Activated T-helper 1 cell treated with anti-CD3 and anti-CD28 coated beads, Interleukin-12 subunit alpha, Interleukin-12 subunit beta, Interleukin-2, Interleukin-4 antibody, amounts not matched to agents 30 ng/mL and 10 ng/mL and 1 ng/mL, durations not matched to agents 14 hours and 24 hours and 36 hours (primary cell): ENCODE measurements around the gene CTNND2. TPM values are rescaled to one million over a fixed set of nuclear protein-coding genes. Genes with fewer than 3 reads are reported as not detected.

ENCODE experiments used
- DNase-seq: peaks from one replicate; pipeline ENCODE4 v3.0.0; 2021; ENCODE audit warnings: low spot score
- H3K27ac Mint-ChIP-seq: one replicate; pipeline ENCODE4 v1.8.0; 2021; ENCODE audit warnings: mild to moderate bottlenecking, mixed read lengths
- H3K27me3 Mint-ChIP-seq: one replicate; pipeline ENCODE4 v1.8.0; 2022; ENCODE audit warnings: mild to moderate bottlenecking, moderate library complexity, mixed read lengths; ENCODE audit not compliant: insufficient read depth
- H3K36me3 Mint-ChIP-seq: one replicate; pipeline ENCODE4 v1.8.0; 2021; ENCODE audit warnings: low read depth, mixed read lengths
- H3K4me1 Mint-ChIP-seq: one replicate; pipeline ENCODE4 v1.8.0; 2021; ENCODE audit warnings: low read depth, mixed read lengths
- H3K4me3 Mint-ChIP-seq: one replicate; pipeline ENCODE4 v1.8.0; 2021; ENCODE audit warnings: mild to moderate bottlenecking, moderate library complexity, mixed read lengths
- H3K9me3 Mint-ChIP-seq: one replicate; pipeline ENCODE4 v1.8.0; 2021; ENCODE audit warnings: mixed read lengths
- intact Hi-C: fragments of 100-400 bp; cut with micrococcal nuclease; formaldehyde crosslinking; loops from one replicate; pipeline ENCODE4 v1.15.1; 2024
- total RNA-seq: library from RNA; stranded (reverse); gene quantifications from 2 replicates; pipeline ENCODE4 v1.2.3, GENCODE V29; 2022

CTNND2 gene
- total RNA-seq, 1 donor from 2014 or later = not detected

GRCh38 chr5:11385251-11385900, 518.9 kb downstream of the CTNND2 start:
- intact Hi-C loops = no loop called here

GRCh38 chr5:11384441-11385250, 519.6 kb downstream of the CTNND2 start:
- no peaks in the 10 kb centered on the region for H3K36me3 Mint-ChIP-seq
- H3K4me3 Mint-ChIP-seq = no peak overlapping the region
- no peaks in the 10 kb centered on the region for H3K9me3 Mint-ChIP-seq
- no peak for DNase-seq
- intact Hi-C loops = no loop called here
- H3K27me3 Mint-ChIP-seq = peaks cover 33% of the 10 kb centered on the region
- H3K4me1 Mint-ChIP-seq = no peaks in the 10 kb centered on the region
- no peak overlapping the region for H3K27ac Mint-ChIP-seq

More at GRCh38 chr5:11385251-11385900, 518.9 kb downstream of the CTNND2 start:
- no peak for DNase-seq
- H3K9me3 Mint-ChIP-seq = no peaks in the 10 kb centered on the region
- peaks cover 33% of the 10 kb centered on the region for H3K27me3 Mint-ChIP-seq
- H3K4me3 Mint-ChIP-seq = no peak overlapping the region
- no peak overlapping the region for H3K27ac Mint-ChIP-seq
- no peaks in the 10 kb centered on the region for H3K4me1 Mint-ChIP-seq
- H3K36me3 Mint-ChIP-seq = no peaks in the 10 kb centered on the region

GRCh38 chr5:11383506-11384095, 520.6 kb downstream of the CTNND2 start:
- Mint-ChIP-seq H3K36me3 (no peaks in the 10 kb centered on the region), H3K9me3 (no peaks in the 10 kb centered on the region), H3K27me3 (peaks cover 33% of the 10 kb centered on the region), H3K4me1 (no peaks in the 10 kb centered on the region), H3K27ac (no peak overlapping the region), H3K4me3 (no peak overlapping the region)
- intact Hi-C loops = no loop called here
- no peak for DNase-seq

- intact Hi-C loops = no loop called here
- Mint-ChIP-seq H3K9me3 (no peaks in the 10 kb centered on the region), H3K4me3 (no peak overlapping the region), H3K27ac (no peak overlapping the region), H3K36me3 (no peaks in the 10 kb centered on the region), H3K27me3 (peaks cover 4% of the 10 kb centered on the region), H3K4me1 (no peaks in the 10 kb centered on the region)
- DNase-seq = no peak
Measured at GRCh38 chr5:11378461-11378860, 525.8 kb downstream of the CTNND2 start.

GRCh38 chr5:11377896-11378295, 526.4 kb downstream of the CTNND2 start:
- H3K9me3 Mint-ChIP-seq = no peaks in the 10 kb centered on the region
- H3K27ac Mint-ChIP-seq = no peak overlapping the region
- H3K36me3 Mint-ChIP-seq = no peaks in the 10 kb centered on the region
- no peak for DNase-seq
- intact Hi-C loops = no loop called here
- H3K4me3 Mint-ChIP-seq = no peak overlapping the region
- no peaks in the 10 kb centered on the region for H3K27me3 Mint-ChIP-seq
- H3K4me1 Mint-ChIP-seq = no peaks in the 10 kb centered on the region

- intact Hi-C loops = no loop called here
- H3K4me3 Mint-ChIP-seq = no peak overlapping the region
- no peaks in the 10 kb centered on the region for H3K36me3 Mint-ChIP-seq
- no peaks in the 10 kb centered on the region for H3K4me1 Mint-ChIP-seq
- H3K9me3 Mint-ChIP-seq = no peaks in the 10 kb centered on the region
- no peak overlapping the region for H3K27ac Mint-ChIP-seq
- H3K27me3 Mint-ChIP-seq = no peaks in the 10 kb centered on the region
- DNase-seq = no peak
Measured at GRCh38 chr5:11372191-11372590, 532.1 kb downstream of the CTNND2 start.

GRCh38 chr5:11371021-11371420, 533.2 kb downstream of the CTNND2 start:
- H3K4me3 Mint-ChIP-seq = no peak overlapping the region
- H3K4me1 Mint-ChIP-seq = no peaks in the 10 kb centered on the region
- no peaks in the 10 kb centered on the region for H3K9me3 Mint-ChIP-seq
- no peaks in the 10 kb centered on the region for H3K36me3 Mint-ChIP-seq
- no peak for DNase-seq
- H3K27me3 Mint-ChIP-seq = no peaks in the 10 kb centered on the region
- no peak overlapping the region for H3K27ac Mint-ChIP-seq
- intact Hi-C loops = no loop called here

- no peaks in the 10 kb centered on the region for H3K9me3 Mint-ChIP-seq
- H3K4me1 Mint-ChIP-seq = no peaks in the 10 kb centered on the region
- DNase-seq = no peak
- no peak overlapping the region for H3K27ac Mint-ChIP-seq
- H3K36me3 Mint-ChIP-seq = no peaks in the 10 kb centered on the region
- H3K27me3 Mint-ChIP-seq = no peaks in the 10 kb centered on the region
- intact Hi-C loops = no loop called here
- H3K4me3 Mint-ChIP-seq = no peak overlapping the region
Measured at GRCh38 chr5:11364531-11364930, 539.7 kb downstream of the CTNND2 start.

GRCh38 chr5:11363631-11364178, 540.5 kb downstream of the CTNND2 start:
- Mint-ChIP-seq H3K27me3 (no peaks in the 10 kb centered on the region), H3K4me1 (no peaks in the 10 kb centered on the region), H3K36me3 (no peaks in the 10 kb centered on the region), H3K9me3 (no peaks in the 10 kb centered on the region), H3K4me3 (no peak overlapping the region), H3K27ac (no peak overlapping the region)
- no peak for DNase-seq
- intact Hi-C loops = no loop called here

GRCh38 chr5:11361768-11362167, 542.5 kb downstream of the CTNND2 start:
- DNase-seq = no peak
- no peaks in the 10 kb centered on the region for H3K4me1 Mint-ChIP-seq
- no peak overlapping the region for H3K4me3 Mint-ChIP-seq
- H3K9me3 Mint-ChIP-seq = no peaks in the 10 kb centered on the region
- no peaks in the 10 kb centered on the region for H3K27me3 Mint-ChIP-seq
- H3K36me3 Mint-ChIP-seq = no peaks in the 10 kb centered on the region
- H3K27ac Mint-ChIP-seq = no peak overlapping the region
- intact Hi-C loops = no loop called here

GRCh38 chr5:11357928-11358327, 546.3 kb downstream of the CTNND2 start:
- no peak overlapping the region for H3K4me3 Mint-ChIP-seq
- no peak overlapping the region for H3K27ac Mint-ChIP-seq
- H3K27me3 Mint-ChIP-seq = no peaks in the 10 kb centered on the region
- H3K9me3 Mint-ChIP-seq = peaks cover 7% of the 10 kb centered on the region
- intact Hi-C loops = no loop called here
- H3K36me3 Mint-ChIP-seq = no peaks in the 10 kb centered on the region
- H3K4me1 Mint-ChIP-seq = no peaks in the 10 kb centered on the region
- DNase-seq = no peak

GRCh38 chr5:11355491-11355890, 548.8 kb downstream of the CTNND2 start:
- Mint-ChIP-seq H3K4me1 (no peaks in the 10 kb centered on the region), H3K9me3 (peaks cover 7% of the 10 kb centered on the region), H3K27ac (no peak overlapping the region), H3K27me3 (no peaks in the 10 kb centered on the region), H3K36me3 (no peaks in the 10 kb centered on the region), H3K4me3 (no peak overlapping the region)
- DNase-seq = no peak
- intact Hi-C loops = no loop called here

GRCh38 chr5:11346336-11346735, 557.9 kb downstream of the CTNND2 start:
- no peak overlapping the region for H3K4me3 Mint-ChIP-seq
- no peaks in the 10 kb centered on the region for H3K36me3 Mint-ChIP-seq
- intact Hi-C loops = no loop called here
- H3K9me3 Mint-ChIP-seq = no peaks in the 10 kb centered on the region
- no peaks in the 10 kb centered on the region for H3K4me1 Mint-ChIP-seq
- H3K27me3 Mint-ChIP-seq = no peaks in the 10 kb centered on the region
- DNase-seq = no peak
- H3K27ac Mint-ChIP-seq = no peak overlapping the region
